Iris pigment epithelial cell (primary cell): ENCODE data around the gene NTM.

Experiments used
- DNase-seq: peaks from one replicate; pipeline ENCODE4 v3.0.0-alpha.2; 2011; ENCODE audit warnings: low read depth

NTM gene

GRCh38 chr11:131499199-131499598, 128.8 kb downstream of the NTM start:
- DNase-seq, result no peak

DNA sequence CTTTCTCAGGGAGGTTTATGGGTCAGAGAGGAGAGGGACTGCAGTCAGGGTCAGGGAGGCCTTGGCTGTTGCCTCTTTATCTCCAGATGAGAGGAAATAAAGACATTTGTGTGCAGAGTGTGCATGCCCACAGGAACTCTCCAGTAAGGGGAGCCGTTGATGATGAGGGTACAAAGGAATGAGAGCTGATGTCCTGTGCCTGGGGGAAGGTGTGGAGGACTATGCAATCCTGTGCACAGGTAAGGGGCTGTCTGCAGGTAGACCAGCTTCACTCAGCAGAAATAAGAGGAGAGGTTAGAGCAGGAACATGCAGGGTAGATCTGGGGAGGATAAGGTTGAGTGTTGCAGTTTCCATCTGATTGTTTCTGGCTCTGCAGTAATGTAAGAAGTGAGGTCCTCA, 132.6 kb downstream of the NTM start:
- no peak for DNase-seq

- no peak for DNase-seq
These were observed 134.0 kb downstream of the NTM start for GRCh38 chr11:131504199-131504949.

GRCh38 chr11:131506348-131506747, 135.9 kb downstream of the NTM start:
- no peak for DNase-seq

DNA sequence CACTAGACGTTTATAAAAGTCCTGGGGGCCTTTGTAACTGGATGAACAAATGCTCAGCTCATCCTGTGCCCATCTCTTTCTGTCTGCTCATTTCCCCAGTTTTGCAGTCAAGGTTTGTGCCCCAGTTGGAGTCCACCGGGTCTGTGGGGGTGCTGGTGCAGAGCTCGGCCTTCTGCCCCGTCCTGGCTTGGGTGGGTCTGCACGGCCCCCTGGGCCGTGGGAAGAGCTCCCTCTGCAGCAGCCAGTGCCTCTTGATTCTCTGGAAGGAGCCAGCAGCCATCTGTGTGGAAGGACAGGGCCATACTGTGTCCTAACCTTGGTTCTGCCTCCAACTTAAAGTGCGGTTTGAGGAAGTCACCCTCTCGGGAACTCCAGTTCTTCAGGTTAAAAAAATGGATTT, 140.2 kb downstream of the NTM start:
- DNase-seq, result no peak

DNA sequence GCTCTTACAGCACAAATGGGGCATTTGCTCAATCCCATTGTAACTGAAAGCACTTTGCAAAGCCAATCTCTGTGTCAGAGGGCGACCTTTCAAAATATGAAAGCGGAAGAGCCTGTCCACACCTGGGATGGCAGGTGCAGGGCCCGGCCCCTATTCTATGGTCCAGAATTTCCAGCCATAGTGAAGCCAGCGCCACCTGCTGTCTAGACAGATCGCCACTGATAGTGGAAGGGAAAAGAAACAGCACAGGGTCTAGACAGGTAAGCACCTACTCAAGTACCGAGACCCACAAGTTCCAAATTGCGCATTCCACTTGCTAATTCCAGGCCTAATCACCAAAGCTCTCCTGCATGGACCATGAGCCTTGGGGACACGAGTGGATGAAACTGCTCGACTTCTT, 141.4 kb downstream of the NTM start:
- DNase-seq, result no peak

- no peak for DNase-seq
These were observed 141.8 kb downstream of the NTM start for GRCh38 chr11:131512228-131512627.

DNA sequence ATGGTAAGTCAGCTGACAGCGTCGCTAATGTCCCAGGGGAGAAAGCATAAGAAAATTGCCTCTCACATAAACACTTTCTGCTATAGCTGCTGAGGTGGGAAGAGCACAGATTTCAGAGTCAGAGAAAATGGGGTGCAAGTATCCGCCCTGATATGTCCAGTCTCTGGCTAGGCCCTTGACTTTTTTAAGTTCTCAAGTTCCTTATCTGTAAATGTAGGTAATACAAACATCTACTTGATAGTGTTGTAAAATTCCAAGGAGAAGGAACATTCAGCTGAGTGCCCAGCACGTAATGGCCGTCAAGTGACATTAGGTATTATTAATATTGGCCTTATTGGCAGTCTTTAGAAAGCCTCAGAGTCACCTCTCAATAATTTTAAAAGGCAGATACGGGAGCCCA, 143.6 kb downstream of the NTM start:
- DNase-seq, result no peak

DNA sequence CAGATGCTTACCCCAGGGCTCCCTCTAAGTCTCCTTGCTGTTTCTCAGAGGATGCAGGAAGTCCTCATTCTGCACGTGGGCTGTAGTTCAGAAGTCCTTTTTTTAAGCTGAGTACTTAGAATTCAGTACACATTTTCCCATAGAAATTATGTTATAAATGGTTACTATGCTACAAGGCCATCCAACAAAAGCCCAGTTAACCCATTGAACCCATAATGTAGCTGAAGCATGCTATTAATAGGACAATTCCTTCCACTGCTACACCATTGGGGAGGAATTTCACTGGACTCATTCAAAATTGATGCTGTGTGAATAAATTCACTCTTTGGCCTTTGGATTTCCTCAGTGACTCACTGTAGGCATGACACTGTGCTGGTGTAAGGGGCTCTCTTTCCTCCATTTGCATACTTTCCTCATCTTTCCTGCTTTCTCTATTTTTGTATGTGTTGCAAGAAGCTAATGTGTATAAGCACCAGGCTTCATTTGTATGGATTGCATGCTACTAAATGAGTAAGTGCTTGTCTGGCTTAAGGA, 148.0 kb downstream of the NTM start:
- no peak for DNase-seq

DNA sequence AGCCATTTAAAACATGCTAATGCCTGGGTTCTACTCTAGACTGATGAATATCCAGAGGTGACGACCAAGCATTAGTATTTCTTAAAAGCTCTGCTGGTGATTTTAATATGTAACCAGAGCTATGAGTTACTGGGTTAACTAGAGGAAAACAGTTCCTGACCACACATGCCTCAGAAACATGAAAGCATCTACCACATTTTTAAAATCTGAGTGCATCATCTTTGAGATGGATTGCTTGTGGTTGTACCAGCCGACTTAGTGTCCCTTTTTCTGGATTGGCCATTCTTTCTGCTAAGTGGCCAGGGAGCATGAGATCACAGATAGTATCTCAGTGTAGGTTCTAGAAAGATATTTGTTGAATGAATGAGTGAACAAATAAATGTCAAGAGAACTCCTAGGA, 152.4 kb downstream of the NTM start:
- DNase-seq, result no peak

- no peak for DNase-seq
These were observed 160.0 kb downstream of the NTM start for GRCh38 chr11:131530407-131530806.

DNA sequence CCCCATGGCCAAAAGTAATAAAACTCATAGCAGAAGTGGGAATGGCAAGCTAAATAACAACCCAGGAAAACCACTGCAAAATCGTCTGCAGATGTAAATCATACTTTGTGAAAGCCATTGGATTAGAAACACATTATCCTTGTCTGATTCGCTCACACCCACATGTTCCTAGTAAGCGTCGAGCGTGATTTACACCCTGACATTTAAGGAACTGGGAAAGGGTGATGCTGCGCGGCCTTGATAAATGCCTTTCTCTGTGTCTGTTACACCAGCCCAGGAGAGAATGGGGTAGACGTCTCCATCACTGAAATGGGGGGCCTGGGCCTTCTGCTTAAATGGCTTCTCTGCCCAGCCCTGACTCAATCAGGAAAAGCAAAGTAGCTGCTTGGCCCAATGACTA, 162.7 kb downstream of the NTM start:
- no peak for DNase-seq

DNA sequence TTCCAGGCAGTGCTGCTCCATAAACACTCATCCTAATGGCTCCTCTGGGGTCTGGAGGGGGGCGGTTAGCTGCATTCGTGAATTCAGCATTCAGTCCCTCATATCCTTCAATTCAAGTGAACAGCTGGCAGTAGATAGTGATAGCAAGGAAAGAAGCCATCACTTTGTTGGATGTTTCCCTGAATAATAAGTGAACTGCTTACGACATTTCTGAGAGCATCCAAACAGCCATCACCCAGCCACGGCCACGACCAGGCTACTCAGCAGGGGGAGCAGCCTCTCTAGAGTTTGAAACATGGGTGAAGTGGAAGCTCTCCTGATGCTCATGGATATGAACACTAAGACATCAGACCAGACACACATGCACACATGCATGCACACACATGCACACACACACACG, 163.6 kb downstream of the NTM start:
- DNase-seq, result no peak

DNA sequence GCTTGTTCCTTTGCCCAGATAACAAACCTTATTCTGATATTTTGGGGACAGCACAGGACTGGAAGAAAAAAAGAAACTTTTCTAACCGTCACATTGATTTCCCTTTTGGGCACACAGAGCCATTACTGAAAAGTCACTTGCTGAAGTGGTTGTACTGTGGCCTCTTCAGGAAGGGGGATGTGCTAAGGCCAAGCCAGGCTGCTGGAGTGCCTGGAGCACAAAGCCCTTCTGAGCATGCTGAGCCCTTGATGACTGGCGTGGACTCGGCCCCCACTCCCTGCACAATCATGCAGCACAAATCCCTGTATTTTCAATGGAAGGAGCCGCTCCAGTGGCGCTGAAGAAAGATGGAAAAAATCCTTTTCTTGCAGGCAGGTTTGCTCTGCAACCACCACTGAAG, 164.2 kb downstream of the NTM start:
- DNase-seq, result no peak

DNA sequence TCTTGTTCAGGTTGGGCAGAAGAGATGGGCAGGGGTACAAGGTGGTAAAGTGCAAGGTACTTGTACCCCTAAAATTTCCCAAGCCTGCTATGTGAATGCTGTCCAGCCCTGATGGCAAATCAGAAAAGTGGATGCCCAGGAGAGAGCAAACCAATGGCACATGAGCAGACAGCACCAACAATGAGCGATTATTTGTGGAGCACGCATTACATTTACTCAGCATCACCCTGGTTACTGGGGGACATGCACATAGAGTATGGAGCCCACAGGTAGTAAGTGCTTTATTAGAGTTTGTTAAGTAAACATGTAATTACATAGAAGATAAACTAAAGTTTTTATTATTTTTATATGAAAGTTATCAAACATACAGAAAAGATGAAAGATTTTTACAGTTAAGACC, 165.7 kb downstream of the NTM start:
- no peak for DNase-seq

DNA sequence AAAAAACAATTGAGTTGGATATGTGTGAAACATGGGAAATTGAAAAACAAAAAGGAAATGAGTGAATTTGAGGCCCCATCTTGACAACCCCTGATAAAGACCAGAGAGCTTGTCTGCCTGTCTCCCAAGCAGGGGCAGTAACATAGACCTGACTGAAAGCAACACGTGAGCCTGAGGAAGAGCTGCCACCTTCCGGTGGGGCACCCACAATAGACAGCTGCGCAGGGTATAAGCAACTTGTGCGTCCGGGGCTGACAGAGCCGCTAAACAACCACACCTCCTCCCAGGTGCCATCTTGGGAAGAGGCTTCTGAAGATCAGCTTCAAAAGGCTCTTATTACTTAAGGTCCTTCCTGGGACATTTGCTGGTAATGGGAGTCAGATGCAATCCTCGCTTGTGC, 166.8 kb downstream of the NTM start:
- no peak for DNase-seq

GRCh38 chr11:131537748-131538147, 167.3 kb downstream of the NTM start:
- DNase-seq, result no peak

GRCh38 chr11:131538322-131538721, 167.9 kb downstream of the NTM start:
- no peak for DNase-seq

DNA sequence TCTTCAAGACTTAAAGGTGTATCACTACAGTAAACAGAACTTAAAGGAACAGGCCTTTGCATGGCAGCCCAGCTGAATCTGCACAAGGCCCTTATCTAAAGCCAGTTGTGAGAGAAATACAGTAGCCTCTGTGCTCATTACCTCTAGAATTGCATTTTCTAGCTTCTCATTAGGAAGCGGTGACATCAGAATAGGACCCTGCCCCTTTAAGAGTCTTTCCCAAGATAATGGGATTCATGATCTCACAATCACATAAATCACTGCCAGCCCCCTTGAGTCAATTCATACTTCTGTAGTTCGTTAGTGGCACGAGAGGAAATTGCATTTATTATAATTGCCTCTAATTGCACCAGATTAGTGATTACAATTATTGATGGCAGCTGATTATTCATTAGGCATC, 170.3 kb downstream of the NTM start:
- no peak for DNase-seq

- DNase-seq, result no peak
These were observed 173.1 kb downstream of the NTM start for GRCh38 chr11:131543389-131544025.

DNA sequence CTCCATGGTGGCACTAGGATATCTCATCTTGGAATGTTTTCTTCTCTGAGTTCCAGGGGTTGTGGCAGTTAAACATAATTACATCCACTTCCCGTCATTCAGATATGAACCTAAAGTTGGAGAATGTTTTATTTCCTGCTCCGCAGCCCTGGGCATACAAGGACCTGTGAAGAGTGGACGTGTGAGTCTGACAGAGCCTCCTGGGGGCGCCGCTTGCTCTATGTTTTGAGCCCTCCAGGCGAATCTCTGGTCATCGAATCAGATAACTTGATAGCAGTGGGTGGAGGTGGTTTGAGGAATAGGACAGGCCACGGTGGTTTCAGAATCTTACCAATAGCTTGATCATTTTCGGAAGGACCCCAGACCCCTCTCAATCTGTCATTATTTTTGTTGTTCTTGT, 174.2 kb downstream of the NTM start:
- no peak for DNase-seq

GRCh38 chr11:131546218-131546895, 175.9 kb downstream of the NTM start:
- no peak for DNase-seq

GRCh38 chr11:131549099-131549498, 178.7 kb downstream of the NTM start:
- no peak for DNase-seq
